Natural killer cell treated with Interleukin-12 subunit alpha and Interleukin-12 subunit beta and Interleukin-15 and Interleukin-18, amount 100 ng/mL, for 72 hours (primary cell): ENCODE measurements around the gene RSBN1. TPM values are rescaled to one million over a fixed set of nuclear protein-coding genes. Genes with fewer than 3 reads are reported as not detected.

Source experiments
- ATAC-seq, 2 donors: fragments of 150-1000 bp; cut with Tn5 transposase in 1 of 2; sonication (Bioruptor Pico), chemical (Tn5 transposase) in 1 of 2; 2 replicates each; pipeline ENCODE4 v1.10.0; 2021
- DNase-seq: peaks from one replicate; pipeline ENCODE4 v3.0.0; 2022; ENCODE audit warnings: low spot score
- H3K27ac Mint-ChIP-seq, 2 donors: 1 replicate in 1 of 2; 2 replicates in 1 of 2; pipeline ENCODE4 v1.8.0; 2022; ENCODE audit warnings: mixed read lengths in 2 of 2, mild to moderate bottlenecking in 1 of 2, moderate library complexity in 1 of 2
- H3K27me3 Mint-ChIP-seq, 2 donors: 1 replicate in 1 of 2; 2 replicates in 1 of 2; pipeline ENCODE4 v1.8.0; 2022; ENCODE audit warnings: mixed read lengths in 2 of 2
- H3K36me3 Mint-ChIP-seq: one replicate; pipeline ENCODE4 v1.8.0; 2022; ENCODE audit warnings: mixed read lengths
- H3K4me1 Mint-ChIP-seq, 2 donors: 1 replicate in 1 of 2; 2 replicates in 1 of 2; pipeline ENCODE4 v1.8.0; 2022; ENCODE audit warnings: low read depth in 2 of 2, mixed read lengths in 2 of 2, mild to moderate bottlenecking in 1 of 2
- H3K4me3 Mint-ChIP-seq: one replicate; pipeline ENCODE4 v1.8.0; 2022; ENCODE audit warnings: mixed read lengths
- H3K9me3 Mint-ChIP-seq: 2 replicates; pipeline ENCODE4 v1.8.0; 2022; ENCODE audit warnings: mixed read lengths
- total RNA-seq, 2 donors: library from RNA; stranded (reverse); gene quantifications; one replicate each; pipeline ENCODE4 v1.2.3, GENCODE V29; 2022

The RSBN1 gene
- total RNA-seq, 2 donors from 2014 or later, result 18.7 to 27.7 TPM

- peak overlapping the region; percentile 4 to 8 for H3K27ac Mint-ChIP-seq
- H3K27me3 Mint-ChIP-seq, result no peaks in the 10 kb centered on the region
- DNase-seq (no peak), ATAC-seq (no peak)
- H3K4me3 Mint-ChIP-seq, result no peak overlapping the region
- no peaks in the 10 kb centered on the region for H3K9me3 Mint-ChIP-seq
- peaks cover 10 to 14% of the 10 kb centered on the region in 2 donors for H3K4me1 Mint-ChIP-seq
- H3K36me3 Mint-ChIP-seq, result peaks cover 22% of the 10 kb centered on the region
Observed at GRCh38 chr1:113846391-113847035, 34.2 kb upstream of the RSBN1 start.

GRCh38 chr1:113836534-113836933 lies 24.3 kb upstream of the RSBN1 start:
- no peaks in the 10 kb centered on the region for H3K9me3 Mint-ChIP-seq
- H3K36me3 Mint-ChIP-seq, result peaks cover 16% of the 10 kb centered on the region
- DNase-seq, result no peak
- H3K27me3 Mint-ChIP-seq, result no peaks in the 10 kb centered on the region
- H3K27ac Mint-ChIP-seq, result peak overlapping the region in 1 of 2 donors; percentile 22
- ATAC-seq, result no peak
- no peak overlapping the region for H3K4me3 Mint-ChIP-seq
- H3K4me1 Mint-ChIP-seq, result peaks cover 0 to 5% of the 10 kb centered on the region in 2 donors

- Mint-ChIP-seq H3K4me3 (no peak overlapping the region), H3K9me3 (no peaks in the 10 kb centered on the region), H3K36me3 (peaks cover 15% of the 10 kb centered on the region), H3K27ac (peak overlapping the region in 1 of 2 donors; percentile 22), H3K27me3 (no peaks in the 10 kb centered on the region), H3K4me1 (peaks cover 0 to 5% of the 10 kb centered on the region in 2 donors)
- ATAC-seq (no peak), DNase-seq (no peak)
Observed at GRCh38 chr1:113835686-113836290, 23.5 kb upstream of the RSBN1 start.

DNA sequence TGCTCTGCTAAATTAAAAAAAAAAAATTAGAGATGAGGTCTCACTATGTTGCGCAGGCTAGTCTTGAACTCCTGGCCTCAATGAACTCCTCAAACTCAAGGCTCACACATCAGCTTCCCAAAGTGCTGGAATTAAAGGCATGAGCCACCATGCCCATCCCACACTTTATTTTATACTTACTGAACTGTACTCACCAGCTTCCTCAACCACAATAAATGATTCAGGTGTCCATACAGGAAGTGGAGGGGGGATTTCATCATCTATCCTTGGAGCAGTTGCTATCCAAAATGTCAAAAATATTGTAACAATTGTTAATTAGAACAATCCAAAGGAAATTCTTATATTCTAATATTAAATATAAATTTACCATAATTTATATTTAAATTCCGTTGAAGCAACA lies 22.4 kb upstream of the RSBN1 start:
- Mint-ChIP-seq H3K27ac (no peak overlapping the region), H3K4me3 (no peak overlapping the region), H3K9me3 (no peaks in the 10 kb centered on the region), H3K27me3 (no peaks in the 10 kb centered on the region), H3K4me1 (peaks cover 0 to 5% of the 10 kb centered on the region in 2 donors), H3K36me3 (peaks cover 10% of the 10 kb centered on the region)
- DNase-seq, result no peak
- no peak for ATAC-seq

GRCh38 chr1:113830039-113830438 lies 17.8 kb upstream of the RSBN1 start:
- DNase-seq (no peak), ATAC-seq (no peak)
- H3K9me3 Mint-ChIP-seq, result no peaks in the 10 kb centered on the region
- H3K27ac Mint-ChIP-seq, result no peak overlapping the region
- no peaks in the 10 kb centered on the region for H3K4me1 Mint-ChIP-seq
- peaks cover 12% of the 10 kb centered on the region for H3K36me3 Mint-ChIP-seq
- H3K27me3 Mint-ChIP-seq, result no peaks in the 10 kb centered on the region
- no peak overlapping the region for H3K4me3 Mint-ChIP-seq

DNA sequence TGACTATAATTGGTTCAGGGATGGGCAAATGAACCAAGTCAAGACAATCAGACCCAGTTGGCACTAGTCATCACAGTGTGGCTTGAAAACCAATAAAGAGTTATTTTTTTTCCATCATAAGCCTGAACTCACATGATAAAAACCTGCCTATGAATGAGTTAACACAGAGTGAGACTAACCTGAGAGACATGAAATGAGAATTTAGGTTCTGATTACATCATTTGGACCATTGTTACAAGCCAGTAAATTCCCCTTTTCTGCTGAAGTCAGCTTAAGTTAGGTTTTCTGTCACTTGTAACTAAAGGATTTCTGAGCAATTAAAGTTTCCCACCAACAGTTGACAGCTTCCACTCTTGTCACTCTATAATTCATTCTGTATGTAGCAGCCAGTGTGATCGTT lies 9.6 kb upstream of the RSBN1 start:
- Mint-ChIP-seq H3K27ac (peak overlapping the region; percentile 1 to 7), H3K36me3 (peaks cover 6% of the 10 kb centered on the region), H3K4me3 (no peak overlapping the region), H3K4me1 (no peaks in the 10 kb centered on the region), H3K27me3 (no peaks in the 10 kb centered on the region), H3K9me3 (no peaks in the 10 kb centered on the region)
- no peak for DNase-seq
- ATAC-seq, result no peak

- H3K4me1 Mint-ChIP-seq, result no peaks in the 10 kb centered on the region
- no peaks in the 10 kb centered on the region for H3K27me3 Mint-ChIP-seq
- no peaks in the 10 kb centered on the region for H3K9me3 Mint-ChIP-seq
- DNase-seq (no peak), ATAC-seq (no peak)
- H3K36me3 Mint-ChIP-seq, result peaks cover 6% of the 10 kb centered on the region
- H3K4me3 Mint-ChIP-seq, result no peak overlapping the region
- H3K27ac Mint-ChIP-seq, result peak overlapping the region in 1 of 2 donors; percentile 61
Observed at GRCh38 chr1:113818578-113818977, 6.3 kb upstream of the RSBN1 start.

DNA sequence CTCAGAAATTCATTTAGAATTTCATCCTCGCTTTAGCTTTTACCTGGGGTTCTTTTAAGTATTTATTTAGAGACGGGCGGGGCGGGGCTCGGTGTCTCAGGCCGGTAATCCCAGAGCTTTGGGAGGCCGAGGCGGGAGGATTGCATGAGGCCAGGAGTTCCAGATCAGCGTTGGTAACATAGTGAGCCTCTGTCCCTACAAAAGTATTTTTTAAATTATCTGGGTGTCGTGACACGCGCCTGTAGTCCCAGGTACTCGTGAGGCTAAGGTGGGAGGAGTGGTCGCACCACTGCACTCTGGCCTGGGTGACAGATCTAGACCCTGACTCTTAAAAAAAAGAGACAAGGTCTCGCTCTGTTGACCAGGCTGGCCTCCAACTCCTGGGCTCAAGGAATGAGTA lies 942 bp upstream of the RSBN1 start:
- no peaks in the 10 kb centered on the region for H3K27me3 Mint-ChIP-seq
- DNase-seq, result no peak
- H3K9me3 Mint-ChIP-seq, result no peaks in the 10 kb centered on the region
- ATAC-seq, result no peak
- H3K4me1 Mint-ChIP-seq, result peaks cover 12 to 32% of the 10 kb centered on the region in 2 donors
- H3K4me3 Mint-ChIP-seq, result peak overlapping the region; percentile 99
- peak overlapping the region; percentile 95 to 98 for H3K27ac Mint-ChIP-seq
- peaks cover 4% of the 10 kb centered on the region for H3K36me3 Mint-ChIP-seq

DNA sequence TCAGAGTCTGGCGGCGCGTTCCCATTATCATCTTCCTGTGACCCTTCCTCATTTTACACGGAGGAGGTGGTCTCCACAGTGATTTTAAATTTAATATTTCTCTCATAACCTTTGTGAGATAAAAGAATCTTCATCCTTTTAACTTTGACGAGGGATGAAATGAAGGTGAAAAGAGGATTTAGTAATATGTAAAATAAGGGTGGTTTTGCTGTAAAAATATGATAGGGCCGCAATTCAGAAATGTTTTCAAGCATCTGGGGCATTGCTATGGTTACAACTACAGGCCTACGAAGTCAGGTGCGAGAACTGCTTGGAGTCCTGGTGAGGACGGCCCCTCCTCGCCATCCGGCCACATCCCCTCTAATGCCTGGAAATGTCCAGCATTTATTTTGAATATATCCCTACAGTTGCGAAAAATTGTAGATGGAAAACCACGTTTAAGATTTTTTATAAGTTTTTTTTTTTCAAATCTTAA lies 422 bp upstream of the RSBN1 start:
- DNase-seq (peak; percentile 62), ATAC-seq (no peak)
- peaks cover 13 to 33% of the 10 kb centered on the region in 2 donors for H3K4me1 Mint-ChIP-seq

DNA sequence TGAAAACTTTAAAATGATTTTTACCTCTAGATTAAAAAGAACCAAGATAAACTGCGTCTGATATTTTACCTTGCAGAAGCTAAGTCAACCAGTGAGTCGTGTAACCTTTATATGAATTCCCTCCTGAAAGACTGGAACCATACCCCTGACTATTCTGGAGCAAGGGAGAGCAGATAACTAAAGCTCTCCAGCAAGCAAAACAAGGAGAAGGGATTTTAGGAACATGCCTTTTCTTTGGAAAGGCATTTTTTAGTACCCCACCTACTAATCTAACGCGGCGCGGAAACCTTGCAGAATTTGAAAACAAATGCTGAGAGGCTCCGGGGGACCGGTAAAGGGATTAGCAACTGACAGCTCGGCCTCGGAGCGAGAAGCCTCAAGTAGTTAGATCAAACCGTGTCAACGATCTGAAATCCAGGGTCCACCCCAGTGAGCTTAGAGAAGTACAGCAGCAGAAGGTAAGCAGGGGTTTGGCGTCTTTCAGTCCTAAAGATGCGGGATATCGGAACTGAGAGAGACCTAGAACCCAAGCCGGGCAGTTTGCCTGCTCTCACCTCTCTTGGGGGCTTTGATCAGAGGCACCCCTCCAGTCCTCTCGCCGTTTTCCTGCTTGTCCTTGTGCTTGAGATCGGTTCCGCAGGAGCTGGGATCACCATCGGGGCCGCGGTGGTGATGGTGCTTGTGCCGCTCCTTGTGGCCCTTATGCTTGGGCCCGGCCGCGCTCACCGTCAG lies 954 bp downstream of the RSBN1 start:
- peaks cover 18 to 33% of the 10 kb centered on the region in 2 donors for H3K4me1 Mint-ChIP-seq

More for the DNA sequence above, 422 bp upstream of the RSBN1 start:
- H3K27me3 Mint-ChIP-seq, result no peaks in the 10 kb centered on the region
- peak overlapping the region; percentile 95 to 98 for H3K27ac Mint-ChIP-seq
- H3K4me3 Mint-ChIP-seq, result peak overlapping the region; percentile 99
- H3K9me3 Mint-ChIP-seq, result no peaks in the 10 kb centered on the region
- H3K36me3 Mint-ChIP-seq, result peaks cover 4% of the 10 kb centered on the region

DNA sequence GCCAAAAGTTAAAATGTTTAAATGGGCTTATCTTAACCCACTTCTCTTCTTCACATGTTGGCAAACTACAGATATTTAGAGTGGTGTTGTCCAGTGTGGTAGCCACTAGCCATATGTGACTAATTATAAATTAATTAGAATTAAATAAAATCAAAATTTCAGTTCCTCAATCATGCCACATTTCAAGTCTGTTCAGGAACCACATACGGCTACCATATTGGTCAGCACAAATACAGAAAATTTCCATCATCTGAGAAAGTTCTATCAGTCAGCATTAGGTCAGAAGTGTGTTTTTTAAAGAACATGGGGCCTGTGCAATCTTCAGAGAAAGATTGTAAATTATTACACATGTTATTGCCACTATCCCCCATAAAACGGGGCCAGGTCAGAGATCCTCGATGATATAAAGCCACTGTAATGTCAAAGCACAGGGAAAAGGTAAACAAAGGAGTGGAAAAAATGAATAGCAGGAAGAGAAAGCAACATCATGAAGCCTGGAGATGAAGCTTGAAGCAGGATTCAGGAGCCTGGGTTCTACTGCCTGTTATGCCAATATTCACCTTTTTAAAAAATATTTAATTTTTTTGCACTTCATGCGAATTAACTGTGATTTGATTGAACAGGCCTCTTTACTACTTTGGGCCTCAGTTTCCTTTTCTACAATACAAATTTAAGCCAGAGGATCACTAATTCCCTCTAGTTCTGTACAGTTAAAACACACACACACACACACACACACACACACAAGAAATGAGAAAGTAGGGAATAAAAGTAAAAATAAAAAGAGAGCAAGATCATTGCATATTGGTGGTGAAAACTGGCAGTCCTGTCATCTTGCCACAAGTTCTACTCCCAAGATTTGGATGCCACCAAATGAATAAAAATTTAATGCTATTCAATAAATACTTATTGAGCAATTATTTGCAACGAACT lies 2.3 kb downstream of the RSBN1 start:
- Mint-ChIP-seq H3K27me3 (no peaks in the 10 kb centered on the region), H3K36me3 (peaks cover 4% of the 10 kb centered on the region), H3K9me3 (no peaks in the 10 kb centered on the region), H3K27ac (peak overlapping the region; percentile 95 to 98), H3K4me1 (peaks cover 25 to 41% of the 10 kb centered on the region in 2 donors), H3K4me3 (peak overlapping the region; percentile 99)
- no peak for ATAC-seq
- DNase-seq, result no peak

More for the DNA sequence above, 954 bp downstream of the RSBN1 start:
- Mint-ChIP-seq H3K4me3 (peak overlapping the region; percentile 99), H3K27me3 (no peaks in the 10 kb centered on the region), H3K36me3 (peaks cover 4% of the 10 kb centered on the region), H3K9me3 (no peaks in the 10 kb centered on the region), H3K27ac (peak overlapping the region; percentile 95 to 98)
- DNase-seq (no peak), ATAC-seq (no peak)

- H3K9me3 Mint-ChIP-seq, result no peaks in the 10 kb centered on the region
- ATAC-seq (no peak), DNase-seq (no peak)
- H3K4me3 Mint-ChIP-seq, result peak overlapping the region; percentile 99
- peak overlapping the region; percentile 33 to 95 for H3K27ac Mint-ChIP-seq
- H3K4me1 Mint-ChIP-seq, result peaks cover 32 to 49% of the 10 kb centered on the region in 2 donors
- H3K27me3 Mint-ChIP-seq, result no peaks in the 10 kb centered on the region
- peaks cover 4% of the 10 kb centered on the region for H3K36me3 Mint-ChIP-seq
Observed at GRCh38 chr1:113808450-113809195, 3.7 kb downstream of the RSBN1 start.
